Stimulated activated CD4-positive, alpha-beta T cell treated with anti-CD3 and anti-CD28 coated beads, Interleukin-1b, Interleukin-23, amount 100 ng/mL, for 4 hours (primary cell): ENCODE measurements around the gene CHMP6.
"Not testable (repeated sequence)": the region's sequence is repeated elsewhere in the genome, so short reads cannot be mapped to it uniquely, and the experiment has no call there.

Experiments
- DNase-seq, 2 donors: peaks; one replicate each; pipeline ENCODE4 v3.0.0-alpha.2; 2020; ENCODE audit warnings: low read depth in 2 of 2

CHMP6 gene

DNA sequence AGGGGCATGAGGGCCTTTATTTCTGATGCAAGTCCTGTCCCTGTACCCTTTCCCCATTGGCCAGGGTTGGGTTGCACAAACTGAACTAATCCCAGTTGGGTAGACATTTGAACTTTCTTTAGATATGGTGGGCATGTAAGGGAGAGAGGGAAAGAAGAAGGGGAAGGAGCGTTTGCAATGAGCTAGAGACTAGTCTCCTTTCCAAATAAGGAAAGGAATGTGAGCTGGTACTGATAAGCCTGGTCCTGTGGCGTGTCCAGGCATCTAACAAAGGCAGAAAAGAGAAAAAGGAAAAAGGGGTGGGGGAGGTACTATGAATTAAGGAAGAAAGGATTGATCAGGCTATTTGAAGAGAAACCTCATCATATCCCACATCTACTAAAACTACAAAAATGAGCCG is 20.3 kb downstream of the CHMP6 start:
- no peak for DNase-seq

DNA sequence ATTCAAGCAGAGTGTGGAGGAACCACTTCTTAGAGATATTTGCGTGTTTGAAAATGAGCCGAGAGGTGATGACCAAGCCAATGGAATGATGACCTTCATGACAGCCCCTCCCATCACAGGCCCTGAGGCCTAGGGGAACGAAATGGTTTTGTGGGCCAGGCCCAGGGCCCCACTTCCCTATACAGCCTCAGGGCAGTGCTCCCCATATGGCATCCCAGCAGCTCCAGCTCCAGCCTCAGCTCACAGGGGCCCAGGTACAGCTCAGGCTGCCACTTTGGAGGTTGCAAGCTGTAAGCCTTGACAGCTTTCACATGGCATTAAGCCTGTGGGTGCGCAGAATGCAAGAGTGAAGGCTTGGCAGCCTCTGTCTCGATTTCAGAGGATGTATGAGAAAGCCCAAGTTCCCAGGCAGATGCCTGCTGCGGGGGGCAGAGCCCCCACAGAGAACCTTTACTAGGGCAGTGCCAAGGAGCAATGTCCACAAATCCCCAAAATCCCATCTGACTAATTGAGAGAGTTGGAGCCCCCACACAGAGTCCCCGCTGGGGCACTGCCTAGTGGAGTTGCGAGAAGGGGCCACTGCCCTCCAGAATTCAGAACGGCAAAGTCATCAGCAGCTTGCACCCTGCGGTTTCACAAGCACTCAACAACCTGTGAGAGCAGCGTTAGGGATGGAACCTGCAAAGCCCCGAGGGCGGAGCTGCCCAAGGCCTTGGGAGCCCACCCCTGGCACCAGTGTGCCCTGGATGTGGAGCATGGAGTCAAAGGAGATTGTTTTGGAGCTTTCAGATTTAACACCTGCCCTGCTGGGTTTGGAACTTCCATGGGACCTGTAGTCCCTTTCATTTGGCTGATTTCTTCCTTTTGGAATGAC is 21.2 kb downstream of the CHMP6 start:
- no peak for DNase-seq

- DNase-seq, result no peak
Observed at GRCh38 chr17:81013642-81014041, 22.0 kb downstream of the CHMP6 start.

DNA sequence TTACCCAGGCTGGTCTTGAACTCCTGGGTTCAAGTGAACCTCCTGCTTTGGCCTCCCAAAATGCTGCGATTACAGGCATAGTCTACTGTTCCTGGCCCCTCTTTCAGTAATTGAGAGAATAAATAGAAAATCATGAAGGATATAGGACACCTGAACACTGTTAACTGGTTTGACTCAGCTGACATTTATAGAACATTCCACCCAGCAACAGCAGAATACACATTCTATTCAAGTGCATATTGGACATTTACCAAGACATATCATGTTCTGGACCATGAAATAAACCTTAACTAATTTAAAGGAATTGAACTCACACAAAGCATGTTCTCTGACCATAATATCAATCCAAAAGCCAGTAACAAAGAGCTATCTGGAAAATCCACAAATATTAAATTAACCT is 23.5 kb downstream of the CHMP6 start:
- no peak for DNase-seq

GRCh38 chr17:81016575-81016974 is 24.9 kb downstream of the CHMP6 start:
- DNase-seq, result no peak

DNA sequence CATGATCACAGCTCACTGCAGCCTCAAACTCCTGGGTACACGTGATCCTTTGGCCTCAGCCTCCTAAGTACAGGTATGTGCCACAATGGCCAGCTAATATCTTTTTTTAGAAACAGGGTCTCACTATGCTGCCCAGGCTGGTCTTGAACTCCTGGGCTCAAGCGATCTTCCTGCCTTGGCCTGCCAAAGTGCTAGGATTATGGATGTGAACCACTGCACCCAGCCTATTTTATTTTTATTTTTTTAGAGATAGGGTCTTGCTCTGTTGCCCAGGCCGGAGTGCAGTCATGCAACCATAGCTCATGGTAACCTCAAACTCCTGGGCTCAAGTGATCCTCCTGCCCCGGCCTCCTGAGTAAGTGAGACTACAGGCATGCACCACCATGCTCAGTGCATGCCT is 25.7 kb downstream of the CHMP6 start:
- DNase-seq, result not testable (repeated sequence)

- no peak for DNase-seq
Observed at GRCh38 chr17:81018044-81018802, 26.6 kb downstream of the CHMP6 start.

DNA sequence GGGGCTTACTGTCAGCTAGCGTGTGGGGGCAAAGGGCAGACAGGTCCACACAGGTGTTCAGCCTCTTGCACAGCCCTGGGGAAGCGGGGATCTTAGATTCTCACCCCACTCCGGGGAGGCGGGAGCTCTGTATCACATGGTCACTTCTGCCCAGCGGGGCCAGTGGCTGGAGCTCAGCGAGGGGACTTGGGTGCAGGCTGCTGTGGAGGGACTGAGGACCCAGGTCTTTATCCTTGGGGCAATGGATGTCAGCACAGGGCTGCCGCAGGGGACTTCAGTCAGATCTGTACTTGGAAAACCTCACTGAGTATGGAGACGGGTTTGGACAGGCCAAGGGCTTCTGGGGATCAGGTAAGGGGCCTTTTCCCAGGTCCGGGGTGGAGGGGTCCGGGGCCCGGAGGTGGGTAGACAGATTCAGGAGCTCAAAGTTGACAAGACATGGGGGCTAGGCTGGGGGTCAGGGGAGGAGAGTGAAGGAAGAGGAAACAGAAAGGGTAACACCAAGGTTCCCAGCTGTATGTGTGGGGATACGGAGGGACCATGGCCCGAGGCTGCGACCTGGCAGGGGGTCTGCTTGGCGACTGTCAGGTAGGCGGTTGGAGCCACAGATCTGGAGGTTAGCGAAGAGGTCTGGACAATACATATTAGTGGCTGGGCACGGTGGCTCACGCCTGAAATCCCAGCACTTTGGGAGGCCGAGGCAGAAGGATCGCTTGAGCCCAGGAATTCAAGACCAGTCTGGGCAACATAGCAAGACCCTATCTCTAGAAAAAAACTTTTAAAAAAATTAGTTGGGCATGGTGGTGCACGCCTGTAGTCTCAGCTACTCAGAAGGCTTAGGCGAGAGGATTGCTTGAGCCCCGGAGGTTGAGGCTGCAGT is 28.2 kb downstream of the CHMP6 start:
- DNase-seq, result no peak

DNA sequence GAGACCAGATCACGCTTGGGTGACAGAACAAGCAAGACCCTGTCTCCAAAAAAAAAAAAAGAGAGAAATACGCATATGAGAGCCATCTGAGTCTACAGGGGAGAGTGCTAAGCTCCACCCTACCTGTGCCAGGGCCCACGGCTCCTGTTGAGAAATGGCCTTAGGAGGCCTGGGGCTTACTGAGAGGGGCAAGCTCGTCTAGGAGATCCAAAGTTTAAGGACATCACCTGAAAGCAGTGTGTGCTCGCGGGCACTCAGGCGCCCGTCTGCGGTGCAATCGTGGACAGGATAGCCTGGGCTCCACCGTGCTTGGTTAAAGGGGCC is 28.8 kb downstream of the CHMP6 start:
- DNase-seq, result no peak

GRCh38 chr17:81020767-81021497 is 29.3 kb downstream of the CHMP6 start:
- DNase-seq, result no peak

DNA sequence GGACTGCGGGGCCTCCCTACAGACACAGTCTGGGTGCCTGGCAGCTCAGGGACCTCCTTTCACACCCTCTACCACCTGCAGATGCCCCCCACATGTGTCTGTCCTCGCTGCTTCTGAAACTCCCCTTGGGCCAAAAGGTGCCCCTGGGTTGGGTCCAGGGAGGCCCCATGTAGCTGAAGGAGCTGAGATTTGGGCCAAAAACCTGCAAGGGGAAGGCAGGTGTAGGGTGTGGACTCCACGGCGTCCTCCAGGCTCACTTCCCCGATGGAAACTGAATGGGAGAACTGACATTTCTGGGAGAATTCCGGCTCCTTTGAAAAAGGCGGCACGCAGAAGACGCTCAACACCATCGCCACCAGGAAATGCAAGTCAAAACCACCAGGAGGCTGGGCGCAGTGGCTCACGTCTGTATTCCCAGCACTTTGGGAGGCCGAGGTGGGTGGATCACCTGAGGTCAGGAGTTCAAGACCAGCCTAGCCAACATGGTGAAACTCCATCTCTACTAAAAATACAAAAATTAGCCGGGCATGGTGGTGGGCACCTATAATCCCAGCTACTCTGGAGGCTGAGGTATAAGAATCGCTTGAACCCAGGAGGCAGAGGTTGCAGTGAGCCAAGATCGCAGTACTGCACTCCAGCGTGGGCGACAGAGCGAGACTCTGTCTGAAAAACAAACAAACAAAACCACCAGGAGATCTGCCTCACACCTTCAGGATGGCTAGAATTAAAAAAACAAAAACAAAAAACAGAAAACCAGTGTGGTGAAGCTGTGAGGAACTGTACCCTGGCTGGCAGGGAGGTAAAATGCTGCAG is 30.1 kb downstream of the CHMP6 start:
- DNase-seq, result no peak

DNA sequence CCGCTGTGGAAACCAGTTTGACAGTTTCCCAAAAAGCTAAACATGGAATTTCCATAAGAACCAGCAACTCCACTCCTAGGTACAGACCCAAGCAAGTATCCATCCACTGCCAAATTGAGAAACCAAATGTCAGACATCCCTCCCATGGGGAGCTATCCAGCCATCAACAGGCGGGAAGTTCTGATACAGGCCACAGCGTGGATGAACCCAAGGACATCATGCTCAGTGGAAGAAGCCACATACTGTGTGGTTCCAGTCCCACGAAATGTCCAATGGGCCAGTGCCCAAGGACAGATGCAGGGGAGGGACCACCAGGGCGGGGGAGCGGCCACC is 30.7 kb downstream of the CHMP6 start:
- no peak for DNase-seq

GRCh38 chr17:81025065-81025740 is 33.6 kb downstream of the CHMP6 start:
- no peak for DNase-seq

DNA sequence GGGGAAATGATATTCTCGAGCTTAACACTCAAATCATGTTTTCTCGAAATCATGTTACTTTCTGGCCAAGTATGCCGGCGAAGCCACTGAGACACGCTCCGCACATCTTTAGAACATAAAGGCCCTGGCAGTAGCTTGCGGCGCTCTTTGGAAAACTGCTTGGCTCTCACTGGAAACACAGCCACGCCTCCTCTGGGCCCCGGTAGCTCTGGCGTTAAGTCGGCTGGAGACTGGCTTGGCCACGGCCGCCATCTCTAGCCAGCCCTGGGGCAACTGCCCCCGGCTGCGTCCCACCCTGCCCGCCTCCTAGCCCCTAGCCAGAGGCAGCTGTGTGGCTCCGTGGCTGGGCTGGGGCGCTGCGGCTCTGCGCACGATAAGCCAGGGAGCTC is 34.1 kb downstream of the CHMP6 start:
- DNase-seq, result no peak

DNA sequence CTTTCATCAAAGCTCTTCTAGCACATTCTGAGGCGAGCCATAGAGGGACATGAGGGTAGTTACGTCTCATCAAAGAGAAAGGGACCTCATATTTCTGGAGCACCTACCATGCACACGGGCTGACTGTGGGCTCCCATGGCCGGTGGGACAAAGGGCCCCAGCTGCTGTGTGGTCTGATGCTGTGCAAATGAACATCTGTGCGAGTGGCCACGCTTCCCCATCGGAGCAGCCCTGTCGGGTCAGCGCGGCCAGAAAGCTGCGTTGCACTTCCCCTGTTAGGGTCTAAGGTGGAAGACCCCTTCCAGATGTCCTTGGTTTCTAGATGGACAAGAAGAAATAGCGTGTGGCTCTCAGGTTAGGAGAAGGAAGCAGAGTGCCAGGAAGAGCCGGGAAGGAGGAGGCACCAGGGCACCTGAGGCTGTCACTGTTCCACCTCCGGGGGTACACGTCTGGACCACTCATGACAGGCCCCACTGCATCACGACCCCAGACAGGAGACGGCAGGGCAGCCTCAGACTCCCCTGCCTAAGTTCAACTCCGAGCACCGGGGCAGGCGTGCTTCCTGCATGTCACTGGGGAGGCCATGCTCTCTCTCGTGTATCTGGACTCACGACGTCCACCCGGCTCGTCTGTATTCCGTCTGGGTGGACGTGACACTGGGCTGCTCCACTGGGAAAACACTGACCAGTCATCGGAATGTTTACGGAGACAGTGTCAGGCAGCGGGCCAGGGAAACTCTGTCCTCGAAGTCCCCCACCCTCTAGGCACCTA is 34.8 kb downstream of the CHMP6 start:
- no peak for DNase-seq

- no peak for DNase-seq
Observed at GRCh38 chr17:81027038-81027437, 35.4 kb downstream of the CHMP6 start.

GRCh38 chr17:81027591-81028505 is 36.2 kb downstream of the CHMP6 start:
- no peak for DNase-seq

DNA sequence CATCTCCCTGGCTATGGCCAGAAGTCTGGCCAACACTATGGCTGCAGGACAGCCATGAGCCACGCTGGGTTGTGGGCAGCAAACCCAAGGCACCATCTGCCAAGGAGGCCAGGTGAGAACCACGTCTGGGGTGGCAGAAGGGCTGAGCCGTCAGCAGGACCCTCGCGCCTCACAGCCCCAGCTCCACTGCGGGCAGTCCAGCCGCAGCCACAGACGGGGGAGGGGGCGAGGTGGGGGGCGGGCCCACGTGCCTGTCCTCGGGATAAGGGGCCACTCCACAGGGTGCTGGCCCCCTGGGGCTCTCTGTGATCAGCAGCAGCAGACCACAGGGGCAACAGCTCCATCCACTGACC is 36.8 kb downstream of the CHMP6 start:
- DNase-seq, result no peak

DNA sequence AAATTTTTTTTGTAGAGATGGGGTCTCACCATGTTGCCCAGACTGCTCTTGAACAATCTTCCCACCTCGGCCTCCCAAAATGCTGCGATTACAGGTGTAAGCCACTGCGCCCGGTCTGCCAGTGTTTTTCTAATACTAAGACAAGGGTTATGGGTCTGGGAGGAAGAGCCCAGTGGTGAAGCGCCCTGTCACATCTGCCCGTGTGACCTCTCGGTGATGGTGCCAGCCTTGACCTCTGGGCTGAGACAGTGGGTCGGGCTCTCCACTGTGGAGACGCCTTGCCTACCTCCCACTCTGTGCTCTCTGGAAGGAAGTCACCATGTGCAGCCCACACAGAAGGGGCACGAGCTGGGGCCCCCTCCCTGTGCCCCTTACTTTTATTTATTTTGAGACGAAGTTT is 38.2 kb downstream of the CHMP6 start:
- no peak for DNase-seq
